AG09319 (cell line): ENCODE data around the gene TSPEAR.
"Not testable (repeated sequence)": the region's sequence is repeated elsewhere in the genome, so short reads cannot be mapped to it uniquely, and the experiment has no call there.

Experiments
- DNase-seq: peaks from one replicate; pipeline ENCODE4 v3.0.0-alpha.2; 2010; ENCODE audit warnings: low read depth; ENCODE audit errors: extremely low read depth
- TF ChIP-seq, protein P1 (sequence below): IDR thresholded peaks from 2 replicates; pipeline ENCODE4 v1.5.1; 2011; ENCODE audit warnings: low read depth, mild to moderate bottlenecking, inconsistent platforms, low read length, moderate library complexity

Gene TSPEAR

DNA sequence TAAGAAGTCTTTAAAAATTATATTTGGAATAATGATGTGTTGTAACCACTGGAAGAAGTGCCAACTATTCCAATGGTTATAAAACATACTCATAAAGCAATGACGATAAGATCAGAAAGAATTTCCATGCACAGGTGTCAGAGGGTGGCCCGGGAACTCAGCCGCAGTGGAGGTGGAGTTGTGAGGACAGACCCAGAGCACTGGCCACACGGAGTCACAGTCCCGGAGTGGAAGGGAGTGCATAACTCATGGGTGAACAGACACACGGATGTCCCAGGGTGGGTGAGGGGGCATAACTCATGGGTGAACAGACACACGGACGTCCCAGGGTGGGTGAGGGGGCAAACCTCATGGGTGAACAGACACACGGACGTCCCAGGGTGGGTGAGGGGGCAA is 135.3 kb downstream of the TSPEAR start:
- DNase-seq: no peak
- TF ChIP-seq, protein P1, sequence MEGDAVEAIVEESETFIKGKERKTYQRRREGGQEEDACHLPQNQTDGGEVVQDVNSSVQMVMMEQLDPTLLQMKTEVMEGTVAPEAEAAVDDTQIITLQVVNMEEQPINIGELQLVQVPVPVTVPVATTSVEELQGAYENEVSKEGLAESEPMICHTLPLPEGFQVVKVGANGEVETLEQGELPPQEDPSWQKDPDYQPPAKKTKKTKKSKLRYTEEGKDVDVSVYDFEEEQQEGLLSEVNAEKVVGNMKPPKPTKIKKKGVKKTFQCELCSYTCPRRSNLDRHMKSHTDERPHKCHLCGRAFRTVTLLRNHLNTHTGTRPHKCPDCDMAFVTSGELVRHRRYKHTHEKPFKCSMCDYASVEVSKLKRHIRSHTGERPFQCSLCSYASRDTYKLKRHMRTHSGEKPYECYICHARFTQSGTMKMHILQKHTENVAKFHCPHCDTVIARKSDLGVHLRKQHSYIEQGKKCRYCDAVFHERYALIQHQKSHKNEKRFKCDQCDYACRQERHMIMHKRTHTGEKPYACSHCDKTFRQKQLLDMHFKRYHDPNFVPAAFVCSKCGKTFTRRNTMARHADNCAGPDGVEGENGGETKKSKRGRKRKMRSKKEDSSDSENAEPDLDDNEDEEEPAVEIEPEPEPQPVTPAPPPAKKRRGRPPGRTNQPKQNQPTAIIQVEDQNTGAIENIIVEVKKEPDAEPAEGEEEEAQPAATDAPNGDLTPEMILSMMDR: no peak

GRCh38 chr21:44575307-44576024 is 135.9 kb downstream of the TSPEAR start:
- TF ChIP-seq, protein P1: no peak
- no peak for DNase-seq

DNA sequence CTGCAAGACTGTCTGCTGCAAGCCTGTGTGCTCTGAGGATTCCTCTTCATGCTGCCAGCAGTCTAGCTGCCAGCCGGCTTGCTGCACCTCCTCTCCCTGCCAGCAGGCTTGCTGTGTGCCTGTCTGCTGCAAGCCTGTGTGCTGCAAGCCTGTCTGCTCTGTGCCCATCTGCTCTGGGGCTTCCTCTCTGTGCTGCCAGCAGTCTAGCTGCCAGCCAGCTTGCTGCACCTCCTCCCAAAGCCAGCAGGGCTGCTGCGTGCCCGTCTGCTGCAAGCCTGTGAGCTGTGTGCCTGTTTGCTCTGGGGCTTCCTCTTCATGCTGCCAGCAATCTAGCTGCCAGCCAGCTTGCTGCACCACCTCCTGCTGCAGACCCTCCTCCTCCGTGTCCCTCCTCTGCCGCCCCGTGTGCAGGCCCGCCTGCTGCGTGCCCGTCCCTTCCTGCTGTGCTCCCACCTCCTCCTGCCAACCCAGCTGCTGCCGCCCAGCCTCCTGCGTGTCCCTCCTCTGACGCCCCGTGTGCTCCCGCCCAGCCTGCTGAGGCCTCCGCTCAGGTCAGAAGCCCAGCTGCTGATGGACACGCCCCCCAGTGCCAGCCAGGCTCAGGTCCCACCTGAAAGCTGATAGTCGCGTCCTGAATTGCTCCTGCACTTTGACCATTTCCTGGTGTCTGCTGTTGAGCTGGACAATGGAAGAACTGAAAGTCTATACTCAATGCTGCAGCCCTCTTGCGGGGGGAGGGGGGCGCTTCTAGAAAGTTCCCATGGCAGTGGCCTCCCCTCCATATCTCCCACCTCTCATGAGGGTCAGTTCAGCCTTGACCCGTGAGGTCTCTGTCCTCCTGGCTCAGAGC is 136.7 kb downstream of the TSPEAR start:
- DNase-seq: no peak
- TF ChIP-seq, protein P1: no peak

DNA sequence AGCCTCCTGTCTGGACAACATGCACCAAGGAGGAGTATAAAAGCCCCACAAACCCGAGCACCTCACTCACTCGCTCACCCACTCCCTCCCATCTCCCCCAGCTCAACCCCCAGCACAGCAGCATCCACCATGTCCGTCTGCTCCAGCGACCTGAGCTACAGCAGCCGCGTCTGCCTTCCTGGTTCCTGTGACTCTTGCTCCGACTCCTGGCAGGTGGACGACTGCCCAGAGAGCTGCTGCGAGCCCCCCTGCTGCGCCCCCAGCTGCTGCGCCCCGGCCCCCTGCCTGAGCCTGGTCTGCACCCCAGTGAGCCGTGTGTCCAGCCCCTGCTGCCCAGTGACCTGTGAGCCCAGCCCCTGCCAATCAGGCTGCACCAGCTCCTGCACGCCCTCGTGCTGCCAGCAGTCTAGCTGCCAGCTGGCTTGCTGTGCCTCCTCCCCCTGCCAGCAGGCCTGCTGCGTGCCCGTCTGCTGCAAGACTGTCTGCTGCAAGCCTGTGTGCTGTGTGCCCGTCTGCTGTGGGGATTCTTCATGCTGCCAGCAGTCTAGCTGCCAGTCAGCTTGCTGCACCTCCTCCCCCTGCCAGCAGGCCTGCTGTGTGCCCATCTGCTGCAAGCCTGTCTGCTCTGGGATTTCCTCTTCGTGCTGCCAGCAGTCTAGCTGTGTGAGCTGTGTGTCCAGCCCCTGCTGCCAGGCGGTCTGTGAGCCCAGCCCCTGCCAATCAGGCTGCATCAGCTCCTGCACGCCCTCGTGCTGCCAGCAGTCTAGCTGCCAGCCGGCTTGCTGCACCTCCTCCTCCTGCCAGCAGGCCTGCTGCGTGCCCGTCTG is 137.5 kb downstream of the TSPEAR start, which contains the start of gene KRTAP10-4:
Gene KRTAP10-4, plus strand, starts transcription at position 100 of the 827 bp plus-strand sequence. Its CDS starts 30 bp downstream, at position 130.
- DNase-seq: not testable (repeated sequence)

GRCh38 chr21:44572959-44573583 is 138.3 kb downstream of the TSPEAR start:
- TF ChIP-seq, protein P1: no peak
- no peak for DNase-seq

DNA sequence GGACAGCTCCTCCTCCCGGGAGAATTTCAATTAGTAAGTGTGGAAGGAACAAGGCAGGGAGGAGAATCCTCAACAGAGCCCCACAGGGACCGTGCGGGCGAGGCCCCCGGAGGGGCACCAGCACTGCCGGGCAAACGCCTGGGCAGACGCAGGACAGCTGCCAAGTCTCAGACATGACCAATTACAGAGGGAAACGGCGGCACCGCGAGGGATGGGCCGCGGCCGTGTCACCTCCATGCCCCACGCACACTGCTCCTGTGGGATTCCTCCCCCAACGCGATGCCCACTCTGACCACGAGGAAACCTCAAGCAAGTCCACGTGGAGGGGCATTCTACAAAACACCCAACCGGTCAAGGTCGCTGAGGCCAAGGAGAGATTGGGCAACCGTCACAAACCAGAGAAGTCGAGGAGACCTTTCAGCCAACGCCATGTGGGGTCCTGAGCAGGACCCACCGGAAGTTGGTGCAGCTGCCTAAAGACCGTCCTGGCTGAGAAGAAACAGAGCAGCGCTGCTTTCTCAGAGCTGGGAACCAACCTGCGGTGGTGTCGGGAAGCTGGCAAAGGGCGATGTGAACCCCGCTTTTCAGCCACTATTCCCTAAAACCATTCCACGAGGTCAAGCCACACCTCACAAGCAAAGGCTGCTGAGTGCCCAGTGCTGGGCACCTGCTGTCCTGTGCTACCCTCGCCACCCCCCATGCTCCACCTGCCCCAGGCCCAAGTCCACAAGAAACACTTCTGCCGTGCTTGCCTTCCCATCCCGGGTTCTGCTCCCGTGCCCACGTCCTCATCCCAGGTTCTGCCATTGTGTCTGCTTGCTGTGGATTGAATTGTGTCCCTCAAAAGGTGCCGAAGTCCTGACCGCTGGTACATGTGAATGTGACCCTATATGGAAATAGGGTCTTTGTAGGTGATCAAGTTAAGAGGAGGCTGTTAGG is 139.3 kb downstream of the TSPEAR start:
- TF ChIP-seq, protein P1: no peak
- no peak for DNase-seq
